KMS-11 (cell line): ENCODE results near the gene MRPS22.

Experiments used
- H2AFZ ChIP-seq: fragments of 200-600 bp; sonication (generic); 2 replicates; pipeline ENCODE4 v1.6.1; 2016; ENCODE audit warnings: antibody characterized with exemption, mixed run types, low read depth
- H3K27ac ChIP-seq: fragments of 200-600 bp; sonication (generic); 2 replicates; pipeline ENCODE4 v1.6.1; 2016; ENCODE audit warnings: mild to moderate bottlenecking, mixed run types
- H3K27me3 ChIP-seq: fragments of 200-600 bp; sonication (generic); 2 replicates; pipeline ENCODE4 v1.6.1; 2017; ENCODE audit warnings: mild to moderate bottlenecking, low read depth, mixed run types, moderate library complexity; ENCODE audit not compliant: insufficient read depth
- H3K36me3 ChIP-seq: fragments of 200-600 bp; sonication (generic); 2 replicates; pipeline ENCODE4 v1.6.1; 2017; ENCODE audit warnings: mild to moderate bottlenecking, mixed run types; ENCODE audit not compliant: insufficient read depth
- H3K4me1 ChIP-seq: fragments of 200-600 bp; sonication (generic); 2 replicates; pipeline ENCODE4 v1.6.1; 2016; ENCODE audit warnings: mild to moderate bottlenecking, low read depth, mixed run types; ENCODE audit not compliant: poor library complexity, severe bottlenecking
- H3K4me2 ChIP-seq: fragments of 200-600 bp; sonication (generic); 2 replicates; pipeline ENCODE4 v1.7.0; 2016; ENCODE audit warnings: mild to moderate bottlenecking, mixed run types
- H3K4me3 ChIP-seq: fragments of 200-600 bp; sonication (generic); IDR thresholded peaks from 2 replicates; pipeline ENCODE4 v1.6.1; 2017; ENCODE audit warnings: low read depth, low read length, mixed read lengths; ENCODE audit not compliant: insufficient read depth
- H3K79me2 ChIP-seq: fragments of 200-600 bp; sonication (generic); 2 replicates; pipeline ENCODE4 v1.6.1; 2016; ENCODE audit warnings: low read depth, mixed run types; ENCODE audit not compliant: insufficient read depth
- H3K9ac ChIP-seq: fragments of 200-600 bp; sonication (generic); 2 replicates; pipeline ENCODE4 v1.6.1; 2016; ENCODE audit warnings: mild to moderate bottlenecking, mixed run types
- H4K20me1 ChIP-seq: fragments of 200-600 bp; sonication (generic); 2 replicates; pipeline ENCODE4 v1.6.1; 2016; ENCODE audit warnings: mild to moderate bottlenecking, mixed run types; ENCODE audit not compliant: insufficient read depth
- CTCF ChIP-seq: fragments of 200-600 bp; sonication (generic); conservative IDR thresholded peaks from 2 replicates; pipeline ENCODE4 v1.6.1; 2017; ENCODE audit warnings: low read depth, mild to moderate bottlenecking, antibody characterized with exemption, low read length, moderate library complexity, mixed read lengths

The MRPS22 gene

GRCh38 chr3:139364549-139364948 lies 20.7 kb downstream of the MRPS22 start:
- H3K27ac ChIP-seq, result no peak overlapping the region
- no peak overlapping the region for H2AFZ ChIP-seq
- no peaks in the 10 kb centered on the region for H3K79me2 ChIP-seq
- TF ChIP-seq CTCF, result no peak
- H3K4me2 ChIP-seq, result no peak overlapping the region
- H3K4me3 ChIP-seq, result no peak overlapping the region
- H3K9ac ChIP-seq, result no peak overlapping the region
- H4K20me1 ChIP-seq, result no peaks in the 10 kb centered on the region
- peaks cover 22% of the 10 kb centered on the region for H3K4me1 ChIP-seq
- H3K27me3 ChIP-seq, result no peaks in the 10 kb centered on the region
- H3K36me3 ChIP-seq, result peaks cover 24% of the 10 kb centered on the region; the same call in 1 of the 2 replicates

- Histone ChIP-seq H3K9ac (no peak overlapping the region), H3K36me3 (peaks cover 36% of the 10 kb centered on the region; the same call in 1 of the 2 replicates), H3K27ac (no peak overlapping the region), H3K4me1 (peaks cover 7% of the 10 kb centered on the region), H2AFZ (no peak overlapping the region), H3K27me3 (no peaks in the 10 kb centered on the region), H4K20me1 (no peaks in the 10 kb centered on the region), H3K79me2 (no peaks in the 10 kb centered on the region; the same call in 1 of the 2 replicates), H3K4me3 (no peak overlapping the region), H3K4me2 (no peak overlapping the region)
- no peak for TF ChIP-seq CTCF
These were observed 30.3 kb downstream of the MRPS22 start for GRCh38 chr3:139374099-139374498.

- Histone ChIP-seq H3K4me1 (peaks cover 7% of the 10 kb centered on the region), H3K27ac (no peak overlapping the region), H3K27me3 (no peaks in the 10 kb centered on the region), H3K36me3 (peaks cover 33% of the 10 kb centered on the region; the same call in 1 of the 2 replicates), H3K4me3 (no peak overlapping the region), H3K4me2 (no peak overlapping the region), H4K20me1 (peaks cover 5% of the 10 kb centered on the region; the same call in 1 of the 2 replicates), H2AFZ (no peak overlapping the region), H3K9ac (no peak overlapping the region), H3K79me2 (peaks cover 10% of the 10 kb centered on the region; the same call in 1 of the 2 replicates)
- no peak for TF ChIP-seq CTCF
These were observed 33.6 kb downstream of the MRPS22 start for GRCh38 chr3:139377378-139377777.

- Histone ChIP-seq H2AFZ (no peak overlapping the region), H3K4me3 (no peak overlapping the region), H3K27ac (no peak overlapping the region), H3K4me2 (no peak overlapping the region), H3K4me1 (peaks cover 7% of the 10 kb centered on the region), H3K27me3 (no peaks in the 10 kb centered on the region), H3K36me3 (peaks cover 33% of the 10 kb centered on the region; the same call in 1 of the 2 replicates), H4K20me1 (peaks cover 5% of the 10 kb centered on the region; the same call in 1 of the 2 replicates), H3K79me2 (peaks cover 10% of the 10 kb centered on the region; the same call in 1 of the 2 replicates), H3K9ac (no peak overlapping the region)
- no peak for TF ChIP-seq CTCF
These were observed 34.9 kb downstream of the MRPS22 start for GRCh38 chr3:139378587-139379241.
